Keratinocyte (primary cell): ENCODE data around the gene SELPLG. TPM values are rescaled to one million over a fixed set of nuclear protein-coding genes. Genes with fewer than 3 reads are reported as not detected.

ENCODE experiments used
- DNase-seq: peaks from one replicate; pipeline ENCODE4 v3.0.0-alpha.2; 2011; ENCODE audit warnings: low read depth, missing footprints, low spot score
- FAIRE-seq: peaks from 2 replicates; lab custom pipeline; 2011; peaks lifted over from hg19 to GRCh38; lab: Jason Lieb, UNC
- H2AFZ ChIP-seq: 2 replicates; pipeline ENCODE4 v1.6.0; 2012; ENCODE audit warnings: low read length, control low read depth, inconsistent platforms; ENCODE audit not compliant: control insufficient read depth
- H3K27ac ChIP-seq: 2 replicates; pipeline ENCODE4 v1.5.1; 2011; ENCODE audit warnings: low read length; ENCODE audit not compliant: control insufficient read depth, insufficient read depth
- H3K27me3 ChIP-seq: 3 replicates; pipeline ENCODE4 v1.6.0; 2011; ENCODE audit warnings: low read length; ENCODE audit not compliant: control insufficient read depth, insufficient read depth; ENCODE audit errors: extremely low read depth
- H3K36me3 ChIP-seq, 2 experiments: 2 replicates in 1 of 2; 3 replicates in 1 of 2; pipeline ENCODE4 v1.5.1; 2011; ENCODE audit warnings: low read length in 2 of 2, mild to moderate bottlenecking in 1 of 2; ENCODE audit not compliant: control insufficient read depth in 2 of 2, insufficient read depth in 2 of 2; ENCODE audit errors: extremely low read depth in 1 of 2
- H3K4me1 ChIP-seq: 3 replicates; pipeline ENCODE4 v1.5.1; 2011; ENCODE audit warnings: low read length; ENCODE audit not compliant: control insufficient read depth, insufficient read depth; ENCODE audit errors: extremely low read depth
- H3K4me2 ChIP-seq: 3 replicates; pipeline ENCODE4 v1.6.0; 2011; ENCODE audit warnings: low read depth, low read length; ENCODE audit not compliant: control insufficient read depth, insufficient read depth; ENCODE audit errors: extremely low read depth
- H3K4me3 ChIP-seq, 3 experiments: fragments of 200-600 bp in 1 of 3; sonication (generic) in 1 of 3; 2 replicates in 2 of 3; 3 replicates in 1 of 3; pipeline ENCODE4 v1.5.1; 2011 to 2016; ENCODE audit warnings: low read length in 3 of 3, mild to moderate bottlenecking in 3 of 3, control low read depth in 2 of 3, inconsistent platforms in 1 of 3, low read depth in 1 of 3, mixed read lengths in 1 of 3, mixed run types in 1 of 3, moderate library complexity in 1 of 3; ENCODE audit not compliant: control insufficient read depth in 2 of 3, insufficient read depth in 2 of 3; ENCODE audit errors: extremely low read depth in 1 of 3
- H3K79me2 ChIP-seq: 2 replicates; pipeline ENCODE4 v1.6.0; 2012; ENCODE audit warnings: low read length; ENCODE audit not compliant: control insufficient read depth, insufficient read depth
- H3K9ac ChIP-seq: 3 replicates; pipeline ENCODE4 v1.6.0; 2011; ENCODE audit warnings: low read length; ENCODE audit not compliant: control insufficient read depth, insufficient read depth; ENCODE audit errors: extremely low read depth
- H3K9me1 ChIP-seq: 3 replicates; pipeline ENCODE4 v1.6.0; 2011; ENCODE audit warnings: low read length; ENCODE audit not compliant: control insufficient read depth, insufficient read depth; ENCODE audit errors: extremely low read depth
- H3K9me3 ChIP-seq: 2 replicates; pipeline ENCODE4 v1.5.1; 2012; ENCODE audit warnings: low read depth, low read length; ENCODE audit not compliant: control insufficient read depth
- H4K20me1 ChIP-seq: 3 replicates; pipeline ENCODE4 v1.6.0; 2011; ENCODE audit warnings: low read length; ENCODE audit not compliant: control insufficient read depth, insufficient read depth; ENCODE audit errors: extremely low read depth
- EZH2 ChIP-seq: IDR thresholded peaks from one replicate; pipeline ENCODE4 v1.6.1; 2012; ENCODE audit warnings: inconsistent platforms, mild to moderate bottlenecking, low read length, moderate library complexity
- dilution Hi-C: fragments of 300-500 bp; cut with MboI; formaldehyde crosslinking; loops from one replicate; pipeline ENCODE4 v1.7.0; 2020; ENCODE audit warnings: low sequenced_read_pairs; ENCODE audit not compliant: extremely low pct_ligation_motif_present
- polyA plus RNA-seq, 5 experiments: library from polyadenylated mRNA; depleted of rRNA in 3 of 5; stranded (reverse) in 3 of 5; stranded (forward) in 1 of 5; unstranded in 1 of 5; fragments of >200 nt; gene quantifications; 1 replicate in 1 of 5; 2 replicates in 3 of 5; 3 replicates in 1 of 5; pipeline versions ENCODE4 v1.2.1 to v1.2.3, GENCODE V29; 2011 to 2012; ENCODE audit warnings: missing spikeins in 2 of 5, low read depth in 1 of 5, low replicate concordance in 1 of 5
- TF ChIP-seq, protein P1 (sequence below), 3 experiments: IDR thresholded peaks in 1 of 3; conservative IDR thresholded peaks in 1 of 3; optimal IDR thresholded peaks in 1 of 3; 2 replicates in 2 of 3; 3 replicates in 1 of 3; pipeline versions ENCODE3 to v1.5.1; 2011; ENCODE audit warnings: low read length in 3 of 3, mild to moderate bottlenecking in 3 of 3, moderate library complexity in 2 of 3, control low read depth in 1 of 3, inconsistent platforms in 1 of 3; ENCODE audit not compliant: insufficient read depth in 2 of 3; ENCODE audit errors: extremely low read depth in 1 of 3

Gene SELPLG
- polyA plus RNA-seq, 1 donor (not counting 4 experiments of a cell fraction or from before 2014, with no cell fraction given): 0.80 TPM

DNA sequence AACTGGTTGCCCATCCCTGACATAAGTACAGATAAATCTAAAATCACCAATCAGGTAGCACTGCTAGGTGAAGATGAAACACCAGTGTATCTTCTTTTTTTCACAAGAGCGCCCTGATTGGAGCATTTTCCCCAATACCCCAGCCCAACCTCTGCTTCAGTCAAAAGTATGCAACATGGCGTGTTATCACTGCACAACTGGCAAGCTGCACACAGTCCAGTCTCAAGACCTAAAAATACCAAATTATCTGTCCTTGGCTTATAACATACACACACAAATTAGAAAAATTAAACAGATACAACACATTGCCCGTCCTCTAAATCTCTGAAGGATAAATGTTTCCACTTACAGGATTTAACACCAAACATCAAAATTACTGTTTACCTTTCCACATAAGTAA, 20.2 kb upstream of the SELPLG start:
- Histone ChIP-seq H3K36me3 (peaks cover 42 to 44% of the 10 kb centered on the region in 2 experiments), H3K27me3 (no peaks in the 10 kb centered on the region), H3K4me1 (no peaks in the 10 kb centered on the region), H4K20me1 (no peaks in the 10 kb centered on the region), H3K4me2 (no peak overlapping the region), H2AFZ (no peak overlapping the region), H3K9ac (no peak overlapping the region), H3K4me3 (no peak overlapping the region), H3K9me1 (no peaks in the 10 kb centered on the region), H3K27ac (no peak overlapping the region), H3K79me2 (peaks cover 3% of the 10 kb centered on the region), H3K9me3 (no peaks in the 10 kb centered on the region)
- TF ChIP-seq, protein P1, sequence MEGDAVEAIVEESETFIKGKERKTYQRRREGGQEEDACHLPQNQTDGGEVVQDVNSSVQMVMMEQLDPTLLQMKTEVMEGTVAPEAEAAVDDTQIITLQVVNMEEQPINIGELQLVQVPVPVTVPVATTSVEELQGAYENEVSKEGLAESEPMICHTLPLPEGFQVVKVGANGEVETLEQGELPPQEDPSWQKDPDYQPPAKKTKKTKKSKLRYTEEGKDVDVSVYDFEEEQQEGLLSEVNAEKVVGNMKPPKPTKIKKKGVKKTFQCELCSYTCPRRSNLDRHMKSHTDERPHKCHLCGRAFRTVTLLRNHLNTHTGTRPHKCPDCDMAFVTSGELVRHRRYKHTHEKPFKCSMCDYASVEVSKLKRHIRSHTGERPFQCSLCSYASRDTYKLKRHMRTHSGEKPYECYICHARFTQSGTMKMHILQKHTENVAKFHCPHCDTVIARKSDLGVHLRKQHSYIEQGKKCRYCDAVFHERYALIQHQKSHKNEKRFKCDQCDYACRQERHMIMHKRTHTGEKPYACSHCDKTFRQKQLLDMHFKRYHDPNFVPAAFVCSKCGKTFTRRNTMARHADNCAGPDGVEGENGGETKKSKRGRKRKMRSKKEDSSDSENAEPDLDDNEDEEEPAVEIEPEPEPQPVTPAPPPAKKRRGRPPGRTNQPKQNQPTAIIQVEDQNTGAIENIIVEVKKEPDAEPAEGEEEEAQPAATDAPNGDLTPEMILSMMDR (optimal IDR thresholded peaks at IDR 0.05 in 1 of 3, IDR thresholded peaks at IDR 0.05 in 1 of 3, conservative IDR thresholded peaks at IDR 0.05 in 1 of 3; ENCODE audit: extremely low read depth in 1 of 3, insufficient read depth in 2 of 3, low read length in 3 of 3): no peak
- no peak for TF ChIP-seq EZH2
- DNase-seq (no peak), FAIRE-seq (no peak)
- dilution Hi-C loops: no loop called here

DNA sequence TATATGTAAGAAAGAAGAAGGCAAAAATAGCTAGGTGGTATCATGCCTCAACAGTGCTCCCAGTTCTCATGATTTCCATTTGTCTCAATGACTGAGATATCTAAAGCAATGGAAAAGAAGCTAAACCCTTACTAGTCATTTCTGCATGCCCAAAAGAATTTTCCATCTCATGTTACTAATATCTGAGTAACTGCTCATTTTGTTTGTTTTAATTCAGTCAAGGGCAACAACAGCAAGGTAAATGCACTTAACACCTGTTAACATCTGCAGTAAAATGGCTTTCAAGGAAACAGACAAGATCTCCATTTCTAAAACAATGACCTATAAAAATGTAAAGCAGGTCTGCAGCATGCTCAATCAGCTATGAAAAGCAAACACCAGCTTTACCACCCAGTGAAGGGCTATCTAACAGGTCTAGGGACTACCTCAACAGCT, 19.4 kb upstream of the SELPLG start:
- Histone ChIP-seq H3K27ac (no peak overlapping the region), H3K4me3 (no peak overlapping the region), H4K20me1 (no peaks in the 10 kb centered on the region), H3K36me3 (peaks cover 41 to 47% of the 10 kb centered on the region in 2 experiments), H3K9ac (no peak overlapping the region), H3K4me1 (no peaks in the 10 kb centered on the region), H3K9me1 (no peaks in the 10 kb centered on the region), H3K79me2 (peaks cover 3% of the 10 kb centered on the region), H3K27me3 (no peaks in the 10 kb centered on the region), H2AFZ (no peak overlapping the region), H3K4me2 (no peak overlapping the region), H3K9me3 (no peaks in the 10 kb centered on the region)
- dilution Hi-C loops: no loop called here
- TF ChIP-seq EZH2: no peak
- TF ChIP-seq, protein P1 (optimal IDR thresholded peaks at IDR 0.05 in 1 of 3, IDR thresholded peaks at IDR 0.05 in 1 of 3, conservative IDR thresholded peaks at IDR 0.05 in 1 of 3; ENCODE audit: extremely low read depth in 1 of 3, insufficient read depth in 2 of 3, low read length in 3 of 3): no peak
- no peak for DNase-seq
- no peak for FAIRE-seq
